Stimulated activated naive CD4-positive, alpha-beta T cell (primary cell): Measurements from ENCODE around the gene EIF4EBP2.

ENCODE experiments used
- DNase-seq, 6 experiments: peaks; one replicate each; lab custom pipeline; 2025; lab: John Stamatoyannopoulos, UW

Gene EIF4EBP2, protein sequence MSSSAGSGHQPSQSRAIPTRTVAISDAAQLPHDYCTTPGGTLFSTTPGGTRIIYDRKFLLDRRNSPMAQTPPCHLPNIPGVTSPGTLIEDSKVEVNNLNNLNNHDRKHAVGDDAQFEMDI

DNA sequence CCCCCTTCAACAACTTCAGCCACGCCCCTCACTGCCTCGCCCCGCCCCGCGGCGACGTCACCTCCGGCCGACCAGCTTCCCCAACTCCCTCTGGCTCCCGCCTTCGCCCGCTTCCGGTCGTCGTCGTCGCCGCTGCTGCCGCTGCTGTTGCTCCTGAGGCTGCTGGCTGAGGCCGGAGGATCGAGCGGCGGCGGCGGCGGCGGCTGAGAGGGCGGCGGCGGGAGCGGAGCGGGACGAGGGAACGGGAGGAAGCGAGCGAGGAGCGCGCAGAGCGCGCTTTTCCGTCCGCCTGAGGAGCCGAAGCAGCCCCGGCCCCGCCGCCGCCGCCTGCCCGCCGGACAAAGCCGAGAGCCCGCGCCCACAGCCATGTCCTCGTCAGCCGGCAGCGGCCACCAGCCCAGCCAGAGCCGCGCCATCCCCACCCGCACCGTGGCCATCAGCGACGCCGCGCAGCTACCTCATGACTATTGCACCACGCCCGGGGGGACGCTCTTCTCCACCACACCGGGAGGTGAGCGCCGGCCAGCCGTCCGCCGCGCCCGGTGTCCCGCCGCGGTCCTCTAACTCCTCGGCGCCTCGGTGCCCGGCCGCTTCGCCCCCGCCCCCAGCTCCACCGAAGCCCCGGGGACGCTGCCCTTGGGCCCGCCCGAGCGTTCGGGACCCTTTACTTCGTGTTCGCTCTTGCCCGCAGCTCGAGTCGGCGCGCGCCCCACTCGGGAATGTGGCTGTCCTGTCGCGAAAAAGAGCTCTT lies at the start of gene EIF4EBP2:
Gene EIF4EBP2 (plus strand): TSS at position 110 of the 751 bp plus-strand sequence. CDS start 257 bp downstream, at position 367.
- peak; percentile 95 to 99 (median 97) for DNase-seq

DNA sequence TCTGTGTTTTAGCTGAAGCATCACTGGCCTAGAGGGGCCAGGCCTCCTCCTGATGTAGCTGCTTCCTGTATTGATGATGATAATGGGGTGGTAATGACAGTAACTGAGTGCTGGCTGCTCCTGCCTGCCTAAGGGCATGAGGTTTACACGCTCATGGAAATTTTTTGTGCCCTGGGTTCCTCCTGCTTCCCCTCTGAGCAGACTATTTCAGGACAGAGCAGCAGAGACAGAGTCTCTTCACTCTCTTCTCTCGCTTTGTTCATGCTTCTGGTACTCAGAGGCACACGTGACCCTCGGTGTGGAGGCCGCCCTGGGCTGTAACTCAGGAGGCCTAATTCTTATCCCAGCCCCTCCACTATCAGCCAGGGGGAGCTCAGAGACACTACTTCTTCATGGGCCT lies 49.4 kb upstream of the EIF4EBP2 start:
- no peak for DNase-seq

- no peak for DNase-seq
Observed at GRCh38 chr10:70355051-70356021, 48.6 kb upstream of the EIF4EBP2 start.

DNA sequence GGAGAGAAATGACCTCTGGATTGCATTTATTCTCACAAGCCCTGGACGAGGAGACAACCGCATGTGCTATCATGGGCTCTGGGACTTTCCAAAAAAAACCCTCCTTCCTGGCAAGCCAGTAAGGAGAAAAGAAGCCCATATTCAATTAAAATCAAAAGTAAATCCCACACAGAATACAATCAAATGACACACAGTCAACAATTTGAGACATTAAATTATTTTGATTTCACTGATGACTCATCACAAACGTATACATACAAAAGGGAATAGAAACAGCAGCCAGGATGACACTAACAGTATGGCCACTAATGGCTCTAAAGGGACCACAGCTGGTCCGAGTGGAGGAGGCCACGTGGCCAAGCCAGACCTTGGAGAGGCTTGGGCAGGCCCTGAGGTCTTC lies 46.4 kb upstream of the EIF4EBP2 start:
- DNase-seq = no peak

- no peak for DNase-seq
Observed at GRCh38 chr10:70358446-70358845, 45.5 kb upstream of the EIF4EBP2 start.

- no peak for DNase-seq
Observed at GRCh38 chr10:70359017-70359550, 44.9 kb upstream of the EIF4EBP2 start.

DNA sequence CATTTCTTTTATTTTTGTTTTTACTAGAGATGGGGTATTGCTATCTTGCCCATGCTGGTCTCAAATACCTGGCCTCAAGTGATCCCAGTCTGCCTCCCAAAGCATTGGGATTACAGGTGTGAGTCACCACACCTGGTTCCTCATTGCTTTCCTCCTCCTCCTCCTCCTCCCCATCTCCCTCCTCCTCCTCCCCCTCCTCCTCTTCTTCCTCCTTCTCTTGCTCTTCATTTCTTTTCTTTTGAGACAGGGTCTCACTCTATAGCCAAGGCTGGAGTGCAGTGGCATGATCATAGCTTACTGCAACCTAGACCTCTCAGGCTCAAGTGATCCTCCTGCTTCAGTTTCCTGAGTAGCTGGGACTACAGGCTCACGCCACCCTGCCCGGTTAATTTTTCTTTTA lies 43.7 kb upstream of the EIF4EBP2 start:
- DNase-seq = no peak

DNA sequence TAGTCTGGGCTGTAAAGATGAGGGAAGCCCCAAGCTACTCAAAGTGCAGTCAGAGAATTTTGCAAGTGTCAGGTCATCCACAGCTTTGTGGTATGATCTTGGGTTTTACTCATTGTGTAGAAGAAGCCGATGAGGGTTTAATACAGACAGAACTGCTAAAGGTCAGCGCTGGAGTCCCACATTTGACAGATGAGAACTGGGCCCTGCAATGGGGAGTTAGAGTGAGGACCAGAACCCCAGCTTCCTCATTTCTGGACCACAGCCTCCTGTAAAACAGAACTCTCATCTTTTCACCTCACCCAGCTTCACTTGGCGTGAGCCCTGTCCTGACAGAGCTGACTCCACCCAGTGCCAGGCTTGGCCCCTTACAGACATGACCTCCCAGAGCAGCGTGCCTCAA lies 41.6 kb upstream of the EIF4EBP2 start:
- no peak for DNase-seq

GRCh38 chr10:70363292-70363691 lies 40.7 kb upstream of the EIF4EBP2 start:
- DNase-seq = no peak

- DNase-seq = peak; percentile 60 to 82 (median 75)
Observed at GRCh38 chr10:70363971-70364771, 39.8 kb upstream of the EIF4EBP2 start.

DNA sequence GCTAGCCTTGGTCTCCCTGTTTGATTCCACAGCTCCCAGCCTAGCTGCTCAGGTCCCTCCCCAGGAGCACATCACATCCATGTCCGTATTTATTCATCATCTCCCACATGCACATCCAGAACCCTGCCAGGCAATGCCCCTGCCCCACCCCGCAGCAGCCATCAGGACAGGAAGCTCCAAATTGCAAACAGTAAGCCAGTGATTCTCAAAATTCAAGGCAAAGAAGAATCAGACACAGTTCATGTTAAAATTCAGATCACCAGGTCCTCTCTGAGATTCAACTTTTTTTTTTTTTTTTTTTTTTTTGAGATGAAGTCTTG lies 39.2 kb upstream of the EIF4EBP2 start:
- no peak for DNase-seq

DNA sequence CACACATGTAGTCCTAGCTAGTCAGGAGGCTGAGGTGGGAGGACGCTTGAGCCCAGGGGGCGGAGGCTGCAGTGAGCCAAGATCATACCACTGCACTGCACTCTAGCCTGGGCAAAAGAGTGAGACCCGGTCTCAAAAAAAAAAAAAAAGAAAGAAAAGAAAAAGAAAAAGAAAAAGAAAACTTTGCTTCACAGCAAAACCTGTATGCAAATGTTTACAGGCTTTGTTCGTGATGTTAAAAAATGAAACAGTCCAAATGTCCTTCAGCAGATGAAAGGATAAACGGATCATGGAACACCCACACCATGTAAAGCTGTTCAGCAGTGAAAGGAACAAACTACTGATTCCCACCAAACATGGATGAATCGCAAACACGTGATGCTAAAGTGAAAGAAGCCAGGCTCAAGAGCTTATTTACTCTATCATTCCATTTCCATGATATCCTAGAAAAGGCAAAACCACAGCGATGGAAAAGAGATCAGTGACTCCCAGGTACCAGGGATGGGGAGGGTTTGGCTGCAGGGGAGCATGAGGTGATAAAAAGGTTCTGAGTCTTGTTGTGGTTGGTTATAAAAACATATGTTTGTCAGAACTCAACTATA lies 36.6 kb upstream of the EIF4EBP2 start:
- DNase-seq = no peak

DNA sequence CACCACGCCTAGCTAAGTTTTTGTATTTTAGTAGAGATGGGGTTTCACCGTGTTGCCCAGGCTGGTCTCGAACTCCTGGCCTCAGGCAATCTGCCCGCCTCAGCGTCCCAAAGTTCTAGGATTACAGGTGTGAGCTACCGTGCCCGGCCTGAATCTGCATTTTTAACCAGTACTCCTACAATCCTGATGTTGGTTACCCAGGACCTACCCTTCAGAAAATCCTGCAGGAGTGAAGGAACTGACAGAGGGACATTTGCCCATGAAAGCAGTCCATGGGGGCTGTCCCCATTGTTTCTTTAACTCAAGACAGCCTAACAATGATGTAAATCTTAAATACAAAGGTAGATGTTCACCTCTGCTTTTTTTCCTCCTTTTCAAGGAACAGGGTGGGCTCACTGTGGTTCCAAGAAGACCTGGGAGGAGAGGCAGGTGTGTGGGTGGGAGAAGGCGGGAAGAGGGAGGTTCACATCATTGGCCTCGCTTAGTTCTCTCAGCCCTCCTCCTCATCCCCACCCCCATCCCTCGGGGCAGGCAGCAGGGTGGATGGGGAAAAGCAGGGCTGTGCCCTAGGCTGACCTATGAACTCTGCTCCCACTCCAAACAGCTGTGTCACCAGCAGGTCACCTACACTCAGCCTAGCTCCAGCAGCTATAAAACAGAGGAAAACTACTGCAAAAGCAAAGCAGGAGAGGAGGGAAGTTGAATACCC lies 35.0 kb upstream of the EIF4EBP2 start:
- no peak for DNase-seq

DNA sequence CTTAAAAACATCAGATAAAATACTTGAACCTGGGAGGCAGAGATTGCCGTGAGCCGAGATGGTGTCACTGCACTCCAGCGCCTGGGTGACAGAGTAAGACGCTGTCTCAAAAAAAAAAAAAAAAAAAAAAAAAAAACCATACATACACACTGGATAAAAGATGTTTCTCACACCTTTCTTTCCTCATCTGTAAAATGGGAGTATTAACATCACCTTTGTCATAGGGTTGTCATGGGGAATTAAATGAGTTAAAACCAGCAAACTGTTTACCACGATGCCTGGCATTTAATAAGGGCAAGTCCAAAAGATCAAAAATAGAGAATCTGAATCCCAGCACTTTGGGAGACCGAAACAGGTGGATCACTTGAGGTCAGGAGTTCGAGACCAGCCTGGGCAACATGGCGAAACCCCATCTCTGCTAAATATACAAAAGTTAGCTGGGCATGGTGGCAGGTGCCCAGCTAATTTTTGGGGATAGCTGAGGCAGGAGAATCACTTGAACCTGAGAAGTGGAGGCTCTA lies 34.4 kb upstream of the EIF4EBP2 start:
- no peak for DNase-seq

- DNase-seq = no peak
Observed at GRCh38 chr10:70370766-70371165, 33.2 kb upstream of the EIF4EBP2 start.

GRCh38 chr10:70371846-70372245 lies 32.1 kb upstream of the EIF4EBP2 start:
- DNase-seq = no peak

GRCh38 chr10:70374775-70375614 lies 28.9 kb upstream of the EIF4EBP2 start:
- no peak for DNase-seq

DNA sequence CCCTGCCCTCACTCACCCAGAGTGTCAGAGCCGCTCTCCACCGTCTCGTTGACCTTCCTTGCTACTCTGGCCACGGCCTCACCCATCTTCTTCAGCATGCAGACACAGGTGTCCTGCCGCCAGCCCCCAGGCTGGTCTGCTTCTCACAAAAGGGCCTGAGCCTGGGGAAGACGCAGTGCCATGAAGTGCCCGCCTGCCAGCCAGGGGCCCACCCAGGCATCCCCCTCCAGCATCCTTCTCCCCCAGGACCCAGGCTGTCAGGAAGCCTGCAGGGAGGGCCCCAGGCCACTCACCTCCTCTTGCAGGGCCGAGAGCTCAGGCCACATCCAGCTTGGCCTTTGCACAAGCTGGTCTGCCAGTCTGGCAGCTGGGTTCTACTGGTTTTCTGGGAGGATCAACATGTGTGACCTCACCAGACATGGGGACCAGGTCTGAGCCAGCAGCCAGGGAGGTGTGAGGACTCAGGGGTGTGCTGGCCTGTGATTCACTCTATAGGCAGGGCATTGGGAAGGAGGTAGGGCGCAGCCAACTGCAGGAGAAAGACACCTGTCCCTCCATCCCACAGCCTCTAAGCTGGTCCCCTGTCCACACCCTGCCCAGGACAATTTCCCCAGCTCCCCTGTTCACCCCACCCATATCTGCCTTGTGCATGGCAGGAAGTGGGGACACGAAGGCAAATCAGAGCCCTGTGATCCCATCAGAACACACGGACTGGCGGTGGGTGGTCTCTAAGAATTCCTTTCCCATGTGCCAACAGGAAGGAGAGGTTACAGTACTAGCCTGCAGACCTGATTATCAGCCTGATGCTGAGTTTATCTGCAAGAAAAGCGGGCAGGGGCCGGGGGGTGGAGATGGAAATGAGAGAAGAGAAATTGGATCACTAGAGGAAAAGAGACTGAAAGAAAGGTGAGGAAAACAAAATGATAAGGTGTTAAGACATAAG lies 27.2 kb upstream of the EIF4EBP2 start:
- no peak for DNase-seq
